NCI-H2171 treated with DMSO at 0.1 percent for 48 hours (cell line): Measurements from ENCODE around the gene SIGLEC15.
"Not testable (repeated sequence)": the region's sequence is repeated elsewhere in the genome, so short reads cannot be mapped to it uniquely, and the experiment has no call there.

Source experiments
- DNase-seq: peaks from one replicate; lab custom pipeline; 2025; lab: John Stamatoyannopoulos, UW

Gene SIGLEC15

DNA sequence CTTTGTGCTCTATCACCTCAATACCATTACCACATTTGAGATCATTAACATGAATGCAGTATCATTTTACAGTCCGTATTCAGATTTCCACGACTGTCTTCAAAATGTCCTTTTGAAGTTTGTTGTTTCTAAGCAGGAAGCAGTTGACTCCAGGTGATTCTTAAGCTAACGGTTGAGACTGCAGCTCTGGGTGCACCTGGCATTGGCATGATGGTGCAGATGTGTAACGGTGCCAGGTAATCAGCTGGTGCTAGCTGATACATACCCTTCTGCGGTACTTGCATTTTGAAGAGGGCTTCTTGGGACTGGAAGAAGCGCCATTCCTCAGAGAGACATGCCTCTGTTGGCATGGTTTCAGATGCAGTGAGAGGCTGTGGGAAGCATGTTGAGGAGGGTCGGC lies 19.5 kb downstream of the SIGLEC15 start:
- DNase-seq: peak; percentile 32

DNA sequence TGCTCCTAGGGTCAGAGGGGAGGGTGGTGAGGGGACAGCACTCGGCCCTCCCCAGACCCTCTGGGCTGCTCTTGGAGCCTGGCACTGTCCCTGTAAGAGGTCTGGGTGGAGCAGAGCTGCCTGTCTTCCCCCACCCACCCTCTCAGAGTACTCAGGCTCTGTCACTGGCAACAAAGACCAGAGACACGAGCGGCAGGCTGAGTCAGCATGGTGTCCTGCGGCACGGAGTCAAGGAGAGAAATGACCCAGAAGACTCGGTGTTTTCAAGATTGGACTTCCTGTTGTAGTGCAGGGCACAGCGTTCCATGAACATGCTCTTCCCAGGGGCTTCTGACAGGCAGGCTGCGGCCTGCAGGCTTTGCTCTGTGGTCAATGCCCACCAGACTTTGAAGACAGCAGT lies 19.9 kb downstream of the SIGLEC15 start:
- no peak for DNase-seq

DNA sequence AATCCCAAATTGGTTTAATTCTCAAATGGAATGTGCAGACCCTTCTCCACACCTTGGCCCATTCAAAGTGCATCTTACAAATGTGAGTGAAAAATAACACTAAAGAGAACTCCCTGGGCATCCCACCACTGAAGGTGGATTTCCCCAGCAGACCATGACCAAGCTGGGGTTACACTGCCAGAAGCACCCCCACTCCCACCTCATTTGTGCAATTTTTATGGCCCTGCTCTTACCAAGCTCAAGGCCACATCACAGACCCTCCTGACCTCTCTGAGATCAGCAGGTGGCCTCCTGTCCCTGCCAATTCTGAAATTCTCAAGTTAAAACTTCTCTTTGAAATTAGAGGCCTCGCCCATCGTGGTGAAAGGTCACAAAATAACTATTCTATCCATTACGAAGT lies 21.6 kb downstream of the SIGLEC15 start:
- no peak for DNase-seq

DNA sequence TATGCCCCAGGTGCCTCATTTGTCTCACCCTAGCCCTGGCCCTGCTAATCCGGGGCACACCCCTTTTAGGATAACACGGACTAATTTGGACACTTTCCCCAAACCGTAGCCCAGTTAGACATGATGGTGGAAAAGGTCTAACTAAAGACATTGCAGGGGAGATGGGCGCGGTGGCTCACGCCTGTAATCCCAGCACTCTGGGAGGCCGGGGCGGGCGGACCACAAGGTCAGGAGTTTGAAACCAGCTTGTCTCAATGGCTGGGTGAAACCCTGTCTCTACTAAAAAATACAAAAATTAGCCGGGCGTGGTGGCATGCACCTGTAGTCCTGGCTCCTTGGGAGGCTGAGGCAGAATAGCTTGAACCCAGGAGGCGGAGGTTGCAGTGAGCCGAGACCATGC lies 23.2 kb downstream of the SIGLEC15 start:
- not testable (repeated sequence) for DNase-seq

DNA sequence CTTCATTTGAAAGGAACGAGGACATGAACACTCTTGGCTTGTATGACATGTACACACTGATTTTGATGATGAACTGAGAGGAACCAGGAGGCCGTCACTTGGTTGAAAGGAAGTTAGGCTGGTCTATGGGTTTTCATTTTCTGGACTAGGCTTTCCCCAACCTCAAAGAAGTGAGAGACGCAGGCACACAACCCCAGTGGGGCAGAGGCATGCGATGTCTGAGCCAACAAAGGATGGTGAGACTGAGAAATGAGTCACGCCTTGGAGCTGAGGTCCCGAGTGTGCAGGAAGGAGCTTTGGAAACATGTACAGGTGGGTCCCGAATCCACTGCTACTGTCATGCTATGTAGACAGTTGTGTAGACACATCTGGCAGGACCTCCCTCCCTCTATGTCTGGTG lies 24.1 kb downstream of the SIGLEC15 start:
- no peak for DNase-seq

DNA sequence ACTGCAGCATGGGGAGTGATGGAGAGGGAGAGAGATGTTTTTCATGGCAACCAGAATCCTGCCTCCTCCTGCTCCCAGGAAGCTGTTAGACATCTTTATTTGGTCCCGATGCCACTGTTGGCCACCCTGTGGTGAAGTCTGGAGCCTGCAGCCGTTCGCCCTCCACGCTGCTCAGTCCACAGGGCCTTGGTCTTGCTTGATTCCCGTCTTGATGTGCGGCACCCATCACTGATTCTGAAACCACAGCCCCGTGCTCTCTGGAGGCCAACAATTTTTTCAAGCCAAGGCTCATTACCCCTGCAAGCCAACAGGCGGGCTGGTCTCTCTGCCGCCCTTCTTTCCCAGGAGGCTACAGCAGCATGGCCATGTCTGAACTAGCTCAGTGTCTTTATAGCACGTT lies 24.5 kb downstream of the SIGLEC15 start:
- peak; percentile 7 for DNase-seq

DNA sequence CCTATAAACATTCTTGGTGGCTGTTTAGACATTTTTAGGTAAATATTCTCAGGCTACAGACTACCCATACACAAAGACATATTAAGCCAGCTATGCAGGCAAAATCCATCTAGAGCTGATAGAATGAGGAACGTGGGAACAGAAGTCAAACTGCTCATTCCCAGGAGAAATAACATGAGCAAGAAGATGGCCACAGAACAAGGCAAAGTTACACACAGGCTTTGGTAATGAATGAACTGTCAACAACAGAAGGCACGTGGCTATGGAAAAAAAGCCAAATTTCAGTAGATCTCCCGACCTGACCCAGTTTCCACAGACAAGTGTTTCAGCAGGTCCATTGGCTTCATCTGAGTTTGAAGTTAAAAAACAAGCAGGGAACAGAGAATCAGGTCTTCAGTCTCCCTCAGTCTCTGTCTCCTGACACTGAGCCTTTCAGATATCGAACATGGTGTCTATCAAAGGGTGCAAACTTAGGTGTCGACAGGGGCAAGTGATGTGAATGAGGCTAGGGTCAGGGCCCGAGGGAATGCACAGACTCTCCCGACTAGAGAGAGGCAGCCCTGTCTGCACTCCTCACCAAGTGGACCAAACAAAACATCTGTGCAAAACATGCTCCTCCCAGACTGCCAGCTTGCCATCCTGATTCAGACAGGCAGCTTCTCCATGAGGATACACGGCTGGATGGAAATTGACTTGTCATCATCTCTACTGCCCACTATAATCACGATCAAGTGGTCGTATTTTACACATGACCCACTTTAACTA lies 25.9 kb downstream of the SIGLEC15 start:
- DNase-seq: no peak

DNA sequence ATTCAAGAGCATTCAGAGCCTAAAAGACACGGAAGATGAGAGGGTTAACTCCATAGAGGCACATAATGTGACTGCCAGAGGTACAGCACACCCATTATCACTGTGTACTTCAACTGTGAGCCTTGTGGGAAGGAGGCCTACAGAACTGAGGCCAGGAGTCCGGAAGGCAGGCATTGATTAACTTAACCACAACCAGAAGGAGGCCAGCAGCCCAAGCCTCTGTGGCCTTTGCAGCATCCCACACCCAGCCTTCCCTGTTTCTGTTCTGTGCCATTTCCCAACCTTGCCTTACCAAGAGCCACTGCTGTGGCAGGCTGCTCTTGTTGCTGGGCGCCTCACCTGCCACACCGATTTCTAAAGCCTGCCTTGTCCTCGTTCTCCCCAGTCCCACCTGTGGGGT lies 27.2 kb downstream of the SIGLEC15 start:
- DNase-seq: no peak

DNA sequence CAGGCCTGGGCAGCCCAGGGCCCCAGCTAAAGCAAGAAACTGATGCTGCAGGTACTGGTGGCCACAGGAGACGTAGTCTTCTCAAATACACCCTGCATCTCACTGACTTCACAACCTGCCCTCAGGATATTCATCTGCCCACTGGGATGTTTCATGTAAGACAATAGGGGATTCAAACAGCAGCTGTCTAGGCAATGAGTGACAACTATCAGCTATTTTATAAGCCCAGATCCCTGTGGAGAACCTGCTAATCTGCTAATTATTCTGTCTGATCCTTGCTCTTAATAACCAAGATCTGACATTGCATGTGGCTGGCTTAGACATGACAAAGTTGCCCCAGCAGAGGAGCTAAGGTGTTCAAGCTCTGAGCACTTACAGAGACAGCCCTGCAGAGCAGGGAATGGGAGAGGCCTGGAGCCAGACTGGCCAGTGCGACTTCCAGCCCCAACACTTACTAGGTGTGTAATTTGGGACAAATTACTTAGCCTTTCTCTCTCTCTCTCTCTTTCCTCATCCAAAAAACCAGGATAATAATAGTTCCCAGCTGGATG lies 28.6 kb downstream of the SIGLEC15 start:
- DNase-seq: no peak

DNA sequence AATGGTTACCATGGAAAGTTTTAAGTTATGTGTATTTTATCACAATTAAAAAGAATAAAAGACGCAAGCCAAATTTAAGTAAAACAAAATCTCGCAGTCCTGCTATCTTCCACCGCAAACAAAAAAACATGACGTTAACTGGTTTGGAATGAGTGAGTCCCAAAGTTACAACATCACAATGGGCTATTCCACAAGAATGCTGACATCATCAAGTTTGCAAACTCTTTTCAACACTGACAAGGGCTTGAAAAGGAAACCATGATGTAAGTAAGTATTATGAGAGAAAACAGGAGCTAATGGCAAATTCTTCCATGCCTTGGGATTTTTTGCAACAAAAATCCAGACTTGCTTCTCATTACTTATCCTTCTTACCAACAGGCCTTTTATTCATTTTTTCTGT lies 31.1 kb downstream of the SIGLEC15 start:
- DNase-seq: no peak

DNA sequence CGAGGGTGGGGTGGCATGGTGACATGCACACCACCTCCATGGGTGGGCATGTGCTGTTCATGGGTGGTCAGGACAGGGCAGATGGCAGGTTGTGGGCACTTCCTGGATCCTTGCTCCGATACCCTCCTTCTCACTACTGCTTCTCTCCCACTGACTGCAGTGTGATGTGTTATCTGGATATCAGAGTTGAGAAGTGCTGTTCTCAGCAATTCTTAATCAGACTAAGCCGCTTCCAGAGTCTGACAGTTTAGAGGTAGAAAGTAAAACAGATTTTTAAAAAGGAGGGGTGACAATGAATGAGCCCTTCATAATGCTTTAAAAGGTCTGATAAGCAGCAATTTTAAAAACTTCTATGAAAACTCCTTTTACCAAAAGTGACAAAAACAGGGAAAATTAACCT lies 33.9 kb downstream of the SIGLEC15 start:
- no peak for DNase-seq

DNA sequence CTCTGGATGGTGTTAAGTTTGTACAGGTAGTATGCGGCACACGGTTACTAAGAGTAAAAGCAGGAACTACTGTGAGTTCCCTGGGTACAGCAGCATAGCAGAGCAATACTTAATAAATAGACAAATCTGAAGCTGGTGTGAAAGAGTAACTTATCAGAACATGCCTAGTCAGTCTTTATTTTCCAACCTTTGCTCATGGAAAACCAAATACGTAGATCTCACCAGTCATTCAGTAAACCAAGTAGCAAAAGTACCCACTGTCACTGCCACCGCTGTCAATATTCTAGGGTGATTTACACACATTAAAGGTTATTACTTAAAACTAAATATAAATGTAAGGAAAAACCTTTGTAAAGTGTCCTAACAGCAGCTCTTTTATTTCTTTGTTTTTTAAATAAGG lies 35.0 kb downstream of the SIGLEC15 start:
- DNase-seq: no peak

DNA sequence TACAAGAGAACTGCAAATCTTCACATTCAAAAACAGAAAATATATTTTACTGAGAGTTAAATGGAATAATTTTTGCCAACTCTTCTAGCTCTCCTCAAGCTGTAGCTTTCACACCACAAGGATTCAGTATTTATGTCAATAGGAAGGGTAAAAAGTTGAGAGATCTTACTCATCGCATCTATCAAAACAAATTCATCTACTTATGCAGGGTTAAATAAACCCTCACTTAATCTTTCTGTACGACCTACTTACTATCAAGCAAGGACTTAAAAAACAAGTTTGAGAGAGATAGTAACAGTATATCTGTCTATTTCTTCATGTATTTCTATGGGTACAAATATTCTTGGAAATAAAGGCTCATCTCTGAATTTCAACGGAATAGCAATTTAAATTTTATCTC lies 35.5 kb downstream of the SIGLEC15 start:
- no peak for DNase-seq

DNA sequence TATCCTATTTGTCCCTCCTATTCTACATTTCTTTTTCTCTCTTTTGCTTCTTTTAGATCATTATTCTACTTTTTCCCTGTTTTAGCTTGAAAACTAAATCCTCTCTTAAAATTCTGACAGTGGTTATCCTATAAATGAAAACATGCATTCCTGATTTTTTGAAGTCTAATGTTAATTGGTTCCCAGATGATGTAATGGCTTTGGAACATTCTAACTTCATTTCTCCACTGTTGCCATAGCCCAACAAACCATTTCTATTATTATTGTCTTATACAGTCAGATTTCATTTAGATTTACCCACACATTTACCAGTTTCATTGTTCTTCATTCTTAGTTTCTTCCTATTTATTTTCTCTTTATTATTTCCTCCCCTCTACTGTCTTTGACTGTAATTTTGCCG lies 36.5 kb downstream of the SIGLEC15 start:
- no peak for DNase-seq

DNA sequence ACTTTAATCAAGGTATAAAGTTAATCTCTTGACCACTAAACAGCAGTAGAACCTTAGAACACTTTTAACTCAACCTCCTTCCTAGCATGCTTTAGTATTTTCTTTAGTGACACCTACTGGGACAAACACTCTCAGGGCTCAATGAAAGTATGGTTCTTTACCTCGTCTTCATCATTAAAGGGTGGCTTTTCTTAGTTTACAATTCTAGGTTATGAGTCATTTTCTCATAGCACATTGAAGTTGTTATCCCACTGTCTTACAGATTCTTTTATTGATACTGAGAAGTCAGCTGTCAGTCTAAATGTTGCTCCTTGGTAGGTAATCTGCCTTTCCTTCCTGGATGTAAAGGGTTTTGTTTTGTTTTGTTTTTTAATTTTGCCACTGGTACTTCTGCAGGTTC lies 38.0 kb downstream of the SIGLEC15 start:
- DNase-seq: no peak

DNA sequence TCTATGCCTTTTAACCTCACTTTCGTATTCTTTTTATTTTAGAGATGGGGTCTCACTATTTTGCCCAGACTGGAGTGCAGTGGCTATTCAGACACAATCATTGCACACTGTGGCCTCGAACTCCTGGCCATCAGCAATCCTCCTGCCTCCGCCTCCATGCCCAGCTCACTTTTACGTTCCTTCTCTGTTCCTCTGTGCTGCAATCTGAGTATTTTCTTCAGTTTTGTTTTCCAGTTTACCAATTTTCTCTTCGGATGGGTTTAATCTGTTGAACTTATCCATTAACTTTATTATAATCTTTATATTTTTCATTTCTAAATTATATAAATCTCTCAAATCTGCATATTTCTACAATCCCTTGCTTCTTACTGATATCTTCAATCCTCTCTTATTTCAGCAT lies 38.6 kb downstream of the SIGLEC15 start:
- no peak for DNase-seq

DNA sequence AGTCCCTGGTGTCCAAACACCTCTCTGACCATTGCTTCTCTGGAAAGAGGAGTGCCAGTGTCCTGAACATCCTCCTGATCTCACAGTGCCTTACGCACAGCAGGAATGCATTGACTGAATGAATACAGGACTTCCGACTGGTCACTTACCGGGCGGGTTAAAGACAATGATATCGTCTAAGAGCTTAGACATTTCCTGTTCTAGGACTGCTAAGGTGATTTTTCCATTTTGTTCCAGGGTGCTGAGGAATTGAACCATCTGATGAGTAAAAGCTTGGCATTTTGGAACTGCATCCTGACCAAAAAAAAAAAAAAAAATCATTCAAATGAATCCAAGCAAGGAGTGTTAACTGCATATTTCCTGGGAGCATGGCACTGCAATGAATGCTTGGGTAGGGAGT lies 40.0 kb downstream of the SIGLEC15 start:
- DNase-seq: no peak

DNA sequence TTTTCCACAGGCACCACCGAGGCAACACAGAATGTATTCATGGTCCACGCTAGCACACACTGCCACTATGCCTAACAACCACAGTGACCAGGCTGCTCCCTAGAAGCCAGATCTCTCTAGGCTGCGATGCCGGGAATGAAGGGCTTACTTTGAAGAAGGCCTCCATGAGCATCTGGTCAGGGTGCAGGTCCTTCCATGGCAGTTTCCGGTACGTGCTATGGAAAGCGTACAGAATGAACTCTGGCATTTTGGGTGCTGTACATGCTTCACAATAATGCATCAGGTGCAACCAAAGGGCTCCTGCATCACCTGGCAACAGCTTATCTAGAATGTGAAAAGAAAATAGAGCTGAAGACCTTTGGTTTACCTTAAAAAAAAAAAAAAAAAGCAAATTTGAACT lies 44.9 kb downstream of the SIGLEC15 start:
- no peak for DNase-seq

DNA sequence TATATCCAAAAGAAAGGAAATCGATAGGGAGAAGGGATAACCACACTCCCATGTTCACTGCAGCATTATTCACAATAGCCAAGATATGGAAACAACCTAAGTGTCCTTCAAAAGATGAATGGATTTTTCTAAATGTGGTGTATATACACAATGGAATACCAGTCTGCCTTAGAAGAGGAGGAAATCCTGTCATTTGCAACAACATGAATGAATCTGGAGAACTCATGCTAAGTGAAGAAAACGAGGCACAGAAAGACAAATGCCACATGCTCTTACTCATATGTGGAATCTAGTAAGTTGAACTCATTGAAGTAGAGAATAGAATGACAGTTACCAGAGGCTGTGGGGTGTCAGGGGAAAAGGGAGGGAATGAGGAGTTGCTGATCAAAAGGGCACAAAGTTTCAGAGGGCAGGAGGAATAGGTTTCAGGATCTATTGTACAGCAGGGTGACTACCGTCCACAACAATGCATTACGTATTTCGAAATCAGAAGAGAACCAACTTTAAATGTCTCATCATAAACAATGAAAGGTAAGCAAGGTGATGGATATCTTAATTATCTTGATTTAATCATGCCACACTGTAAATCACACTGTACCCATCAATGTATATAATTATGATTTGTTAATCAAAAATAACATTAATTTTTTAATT lies 46.1 kb downstream of the SIGLEC15 start:
- DNase-seq: no peak

DNA sequence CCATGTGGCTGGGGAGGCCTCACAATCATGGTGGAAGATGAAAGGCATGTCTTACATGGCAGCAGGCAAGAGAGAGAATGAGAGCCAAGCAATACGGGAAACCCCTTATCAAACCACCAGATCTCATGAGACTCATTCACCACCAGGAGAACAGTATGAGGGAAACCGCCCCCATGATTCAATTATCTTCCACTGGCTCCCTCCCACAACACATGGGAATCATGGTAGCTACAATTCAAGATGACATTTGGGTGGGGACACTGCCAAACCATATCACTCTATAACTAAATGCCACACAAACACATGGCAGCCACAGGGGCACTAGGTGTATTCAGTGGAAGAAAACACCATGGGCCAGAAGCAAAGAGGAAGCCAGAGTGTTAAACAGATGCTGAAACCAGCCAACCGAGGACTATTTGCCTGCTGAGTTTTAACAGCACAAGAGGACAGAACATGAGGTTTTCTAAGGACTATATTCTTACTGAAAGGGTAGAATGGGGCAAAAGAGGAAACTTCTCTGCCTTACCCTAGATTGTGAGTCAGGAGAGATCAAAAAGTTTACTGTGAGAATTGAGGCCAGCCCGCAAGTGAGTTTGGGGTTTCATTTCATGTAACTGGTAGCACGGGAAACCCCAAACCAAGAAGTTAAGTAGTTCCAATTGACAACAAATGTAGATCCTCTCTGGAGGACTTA lies 49.2 kb downstream of the SIGLEC15 start:
- DNase-seq: peak; percentile 44

DNA sequence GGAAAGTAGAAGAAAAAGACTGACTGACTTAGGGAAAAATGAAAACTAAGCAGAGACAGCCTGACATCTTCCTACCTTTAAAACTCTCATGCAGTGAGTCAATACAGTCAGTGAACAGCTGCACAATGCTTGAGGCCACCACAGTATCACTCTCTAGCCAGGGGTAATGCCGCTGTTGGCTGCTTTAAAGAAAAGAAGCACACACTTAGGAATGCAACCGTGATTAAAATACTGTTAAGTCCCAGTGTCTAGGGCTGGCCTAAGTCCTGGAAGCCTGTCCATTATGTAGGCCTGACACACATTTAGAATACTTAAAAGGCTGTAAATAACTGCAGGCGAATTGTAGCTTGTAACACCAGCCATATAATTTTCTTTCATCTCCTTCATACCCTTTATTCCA lies 50.7 kb downstream of the SIGLEC15 start:
- DNase-seq: no peak

DNA sequence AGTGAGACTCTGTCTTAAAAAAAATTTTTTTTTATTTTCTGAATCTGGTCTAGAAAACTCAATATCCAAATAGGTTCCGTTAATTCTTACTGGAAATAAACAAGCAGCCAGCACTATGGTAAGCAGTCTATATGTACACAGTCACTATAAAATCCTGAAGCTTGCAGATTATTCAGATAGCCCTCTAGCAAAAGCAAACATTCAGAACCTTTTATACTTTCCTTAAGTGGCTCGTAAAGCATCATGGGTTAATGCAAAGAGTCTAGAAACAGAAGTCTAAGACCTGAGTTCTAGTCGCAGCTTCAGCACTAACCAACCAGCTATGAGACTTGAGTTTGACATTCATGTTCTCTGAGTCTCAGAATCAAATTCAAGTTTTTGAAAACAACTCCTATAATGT lies 51.9 kb downstream of the SIGLEC15 start:
- no peak for DNase-seq
